IMR-90 (cell line): ENCODE measurements around the gene DIO1. TPM values are rescaled to one million over a fixed set of nuclear protein-coding genes. Genes with fewer than 3 reads are reported as not detected.

Experiments used
- ATAC-seq: fragments of 200-7000 bp; cut with Tn5 transposase; 2 replicates; pipeline ENCODE4 v1.9.1; 2020; ENCODE audit warnings: low read depth, mild to moderate bottlenecking, moderate library complexity
- BruUV-seq: library from RNA; stranded (reverse); fragments of 400-500 nt; replicated peaks from 2 replicates; lab custom pipeline; 2021; lab: Mats Ljungman, UMichigan
- CTCF ChIA-PET: fragments of 300-600 bp; formaldehyde crosslinking; extraction: SDS; loops from one replicate; lab custom pipeline; 2021; ENCODE audit warnings: antibody characterized with exemption; lab: Yijun Ruan, JAX
- POLR2A ChIA-PET: fragments of 300-600 bp; sonication (Branson Sonifier 250); formaldehyde crosslinking; loops from one replicate; lab custom pipeline; 2022; ENCODE audit warnings: antibody characterized with exemption; ENCODE audit not compliant: unreplicated experiment; lab: Charles Lee
- DNase-seq: peaks from one replicate; pipeline ENCODE4 v3.0.0; 2013
- H2AFZ ChIP-seq: replicated peaks from 2 replicates; pipeline ENCODE3; 2013; ENCODE audit warnings: low read length, mild to moderate bottlenecking; ENCODE audit not compliant: poor library complexity
- H2AK5ac ChIP-seq: 2 replicates; pipeline ENCODE4 v1.6.1; 2013; ENCODE audit warnings: low read depth, low read length, inconsistent platforms
- H2AK9ac ChIP-seq: replicated peaks from 2 replicates; pipeline ENCODE3; 2013; ENCODE audit warnings: mild to moderate bottlenecking, low read depth, low read length, moderate library complexity; ENCODE audit not compliant: poor library complexity
- H2BK120ac ChIP-seq: 2 replicates; pipeline ENCODE4 v1.6.1; 2013; ENCODE audit warnings: low read depth, low read length, inconsistent platforms
- H2BK15ac ChIP-seq: 3 replicates; pipeline ENCODE4 v1.6.1; 2013; ENCODE audit warnings: low read depth, low read length, inconsistent platforms
- H2BK20ac ChIP-seq: 2 replicates; pipeline ENCODE4 v1.6.1; 2013; ENCODE audit warnings: low read depth, mild to moderate bottlenecking, inconsistent platforms, low read length, moderate library complexity
- H2BK5ac ChIP-seq: 2 replicates; pipeline ENCODE4 v1.6.1; 2013; ENCODE audit warnings: mild to moderate bottlenecking, low read depth, low read length, inconsistent platforms; ENCODE audit not compliant: poor library complexity, severe bottlenecking
- H3K14ac ChIP-seq: replicated peaks from 2 replicates; pipeline ENCODE4 v1.6.1; 2013; ENCODE audit warnings: low read depth, low read length, inconsistent platforms
- H3K18ac ChIP-seq: 2 replicates; pipeline ENCODE4 v1.6.1; 2013; ENCODE audit warnings: low read depth, low read length, control low read depth
- H3K23ac ChIP-seq: 2 replicates; pipeline ENCODE4 v1.6.1; 2013; ENCODE audit warnings: low read depth, low read length, inconsistent platforms
- H3K27ac ChIP-seq: 2 replicates; pipeline ENCODE4 v1.5.1; 2013; ENCODE audit warnings: mild to moderate bottlenecking, control low read depth, low read length; ENCODE audit not compliant: insufficient read depth
- H3K27me3 ChIP-seq: 2 replicates; pipeline ENCODE4 v1.6.1; 2013; ENCODE audit warnings: low read length; ENCODE audit not compliant: control insufficient read depth, insufficient read depth
- H3K36me3 ChIP-seq: 2 replicates; pipeline ENCODE4 v1.6.1; 2013; ENCODE audit warnings: low read length, mixed read lengths; ENCODE audit not compliant: control insufficient read depth, insufficient read depth
- H3K4ac ChIP-seq: 2 replicates; pipeline ENCODE4 v1.6.1; 2013; ENCODE audit warnings: low read depth, low read length, inconsistent platforms
- H3K4me1 ChIP-seq: 2 replicates; pipeline ENCODE4 v1.6.1; 2013; ENCODE audit warnings: low read length, mixed read lengths; ENCODE audit not compliant: control insufficient read depth, insufficient read depth
- H3K4me2 ChIP-seq: 2 replicates; pipeline ENCODE4 v1.6.1; 2013; ENCODE audit warnings: low read depth, mild to moderate bottlenecking, control low read depth, low read length, moderate library complexity
- H3K4me3 ChIP-seq: 2 replicates; pipeline ENCODE4 v1.5.1; 2013; ENCODE audit warnings: low read depth, mild to moderate bottlenecking, control low read depth, low read length, moderate library complexity; ENCODE audit not compliant: insufficient read depth
- H3K56ac ChIP-seq: 2 replicates; pipeline ENCODE4 v1.6.1; 2013; ENCODE audit warnings: low read length, inconsistent platforms; ENCODE audit not compliant: insufficient read depth; ENCODE audit errors: extremely low read depth
- H3K79me1 ChIP-seq, 2 experiments: 2 replicates each; pipeline ENCODE4 v1.6.1; 2013; ENCODE audit warnings: low read length in 2 of 2, inconsistent platforms in 1 of 2, low read depth in 1 of 2
- H3K9ac ChIP-seq: 2 replicates; pipeline ENCODE4 v1.6.1; 2013; ENCODE audit warnings: low read depth, low read length, control low read depth
- H3K9me1 ChIP-seq: 2 replicates; pipeline ENCODE4 v1.6.1; 2013; ENCODE audit warnings: low read length, inconsistent platforms; ENCODE audit not compliant: insufficient read depth
- H3K9me3 ChIP-seq: 2 replicates; pipeline ENCODE4 v1.6.1; 2013; ENCODE audit warnings: low read length; ENCODE audit not compliant: control insufficient read depth, insufficient read depth
- H4K20me1 ChIP-seq: 2 replicates; pipeline ENCODE4 v1.6.1; 2013; ENCODE audit warnings: low read length, inconsistent platforms; ENCODE audit not compliant: insufficient read depth
- H4K5ac ChIP-seq: 2 replicates; pipeline ENCODE4 v1.6.1; 2013; ENCODE audit warnings: mild to moderate bottlenecking, low read depth, low read length, control low read depth
- H4K8ac ChIP-seq, 2 experiments: 2 replicates each; pipeline ENCODE4 v1.6.1; 2013; ENCODE audit warnings: low read depth in 2 of 2, low read length in 2 of 2, control low read depth in 1 of 2, inconsistent platforms in 1 of 2
- H4K91ac ChIP-seq: 2 replicates; pipeline ENCODE4 v1.6.1; 2013; ENCODE audit warnings: low read depth, low read length, inconsistent platforms; ENCODE audit not compliant: insufficient read depth
- CHD1 ChIP-seq: IDR thresholded peaks from 2 replicates; pipeline ENCODE4 v1.6.1; 2012; ENCODE audit warnings: low read depth, low read length, improper control_type of control experiment
- RAD21 ChIP-seq: IDR thresholded peaks from 2 replicates; pipeline ENCODE4 v1.6.1; 2012; ENCODE audit warnings: low read length, improper control_type of control experiment
- SMC3 ChIP-seq: fragments of 150-350 bp; IDR thresholded peaks from 2 replicates; pipeline ENCODE4 v1.6.1; 2016; ENCODE audit warnings: low read depth, mild to moderate bottlenecking, antibody characterized with exemption, low read length, moderate library complexity
- USF2 ChIP-seq: fragments of 150-350 bp; IDR thresholded peaks from 2 replicates; pipeline ENCODE4 v1.6.1; 2017; ENCODE audit warnings: mild to moderate bottlenecking, antibody characterized with exemption, low read length, low read depth
- WGBS, 2 experiments: methylation state at CpG; one replicate each; pipeline versions ENCODE4 v1.1.5 to v1.1.7; 2013; ENCODE audit warnings: missing lambda C conversion rate in 2 of 2; ENCODE audit not compliant: insufficient read length in 1 of 2; ENCODE audit errors: extremely low coverage in 2 of 2; 5-methylcytosine and 5-hydroxymethylcytosine counted together
- dilution Hi-C: fragments of 300-500 bp; cut with HindIII; formaldehyde crosslinking; loops from one replicate; pipeline ENCODE4 v1.14.3; 2018; ENCODE audit warnings: low sequenced_read_pairs; ENCODE audit not compliant: unreplicated experiment
- in situ Hi-C: fragments of 300-500 bp; cut with MboI; formaldehyde crosslinking; loops from 3 replicates; pipeline ENCODE4 v1.14.3; 2019; ENCODE audit warnings: low sequenced_read_pairs, inconsistent platforms, mixed read lengths
- intact Hi-C: fragments of 100-400 bp; cut with micrococcal nuclease; formaldehyde crosslinking; loops from 2 replicates; pipeline ENCODE4 v1.10.0; 2022
- polyA plus RNA-seq, 3 experiments: library from polyadenylated mRNA; depleted of rRNA; stranded (reverse); fragments of >200 nt; gene quantifications; 2 replicates each; pipeline ENCODE4 v1.2.3, GENCODE V29; 2012; ENCODE audit warnings: low replicate concordance in 1 of 3
- total RNA-seq: library from RNA; depleted of rRNA; stranded (reverse); fragments of >200 nt; gene quantifications from 2 replicates; pipeline ENCODE4 v1.2.3, GENCODE V29; 2012
- TF ChIP-seq, protein P1 (sequence below): conservative IDR thresholded peaks from 2 replicates; pipeline ENCODE4 v1.5.1; 2012; ENCODE audit warnings: mild to moderate bottlenecking, low read depth, low read length, improper control_type of control experiment

Gene DIO1
- total and polyA plus RNA-seq, 2 of the 4 experiments (the other 2 are of a cell fraction), result not detected

- H3K4me3 ChIP-seq, result no peak overlapping the region
- no peak overlapping the region for H3K9ac ChIP-seq
- H3K9me3 ChIP-seq, result no peaks in the 10 kb centered on the region
- no peak overlapping the region for H4K5ac ChIP-seq
- H2BK20ac ChIP-seq, result no peak overlapping the region
- POLR2A ChIA-PET, result no interaction called here
- no peak overlapping the region for H3K23ac ChIP-seq
- no CpG with 5 or more reads among the region's 4 CpGs for WGBS, 2 experiments
- H3K4ac ChIP-seq, result no peak overlapping the region
- ATAC-seq (no peak), DNase-seq (peak; percentile 51)
- TF ChIP-seq USF2, result no peak
- TF ChIP-seq, protein P1, sequence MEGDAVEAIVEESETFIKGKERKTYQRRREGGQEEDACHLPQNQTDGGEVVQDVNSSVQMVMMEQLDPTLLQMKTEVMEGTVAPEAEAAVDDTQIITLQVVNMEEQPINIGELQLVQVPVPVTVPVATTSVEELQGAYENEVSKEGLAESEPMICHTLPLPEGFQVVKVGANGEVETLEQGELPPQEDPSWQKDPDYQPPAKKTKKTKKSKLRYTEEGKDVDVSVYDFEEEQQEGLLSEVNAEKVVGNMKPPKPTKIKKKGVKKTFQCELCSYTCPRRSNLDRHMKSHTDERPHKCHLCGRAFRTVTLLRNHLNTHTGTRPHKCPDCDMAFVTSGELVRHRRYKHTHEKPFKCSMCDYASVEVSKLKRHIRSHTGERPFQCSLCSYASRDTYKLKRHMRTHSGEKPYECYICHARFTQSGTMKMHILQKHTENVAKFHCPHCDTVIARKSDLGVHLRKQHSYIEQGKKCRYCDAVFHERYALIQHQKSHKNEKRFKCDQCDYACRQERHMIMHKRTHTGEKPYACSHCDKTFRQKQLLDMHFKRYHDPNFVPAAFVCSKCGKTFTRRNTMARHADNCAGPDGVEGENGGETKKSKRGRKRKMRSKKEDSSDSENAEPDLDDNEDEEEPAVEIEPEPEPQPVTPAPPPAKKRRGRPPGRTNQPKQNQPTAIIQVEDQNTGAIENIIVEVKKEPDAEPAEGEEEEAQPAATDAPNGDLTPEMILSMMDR, result peak; percentile 68
- TF ChIP-seq SMC3, result peak; percentile 74
- TF ChIP-seq CHD1, result no peak
- peak; percentile 71 for TF ChIP-seq RAD21
- H4K91ac ChIP-seq, result no peak overlapping the region
- in situ Hi-C loops (loop anchor here (5.0 kb wide), 1 partner anchor 67 kb away; no protein-coding TSS in a partner anchor), intact Hi-C loops (loop anchor here (1.0 to 5.0 kb wide), 3 partner anchors 71 to 462 kb away; no protein-coding TSS in a partner anchor), dilution Hi-C loops (no loop called here)
- no peak overlapping the region for H2AFZ ChIP-seq
- H3K18ac ChIP-seq, result no peak overlapping the region
- H3K79me1 ChIP-seq, result peaks cover 38 to 61% of the 10 kb centered on the region in 2 experiments
- H3K4me2 ChIP-seq, result no peak overlapping the region
- no peaks in the 10 kb centered on the region for H3K27me3 ChIP-seq
- no peak overlapping the region for H3K56ac ChIP-seq
- H4K20me1 ChIP-seq, result peaks cover 37% of the 10 kb centered on the region
- CTCF ChIA-PET, result interaction anchor here (0.9 to 2.4 kb wide), 3 partner anchors 71 to 133 kb away, joined by 3 to 12 read pairs (median 3); no protein-coding TSS in a partner anchor
- peaks cover 15% of the 10 kb centered on the region for H3K9me1 ChIP-seq
- BruUV-seq, result no TSS peak
- H2AK5ac ChIP-seq, result no peak overlapping the region
- no peak overlapping the region for H2BK5ac ChIP-seq
- no peak overlapping the region for H3K14ac ChIP-seq
- no peak overlapping the region for H2AK9ac ChIP-seq
- peaks cover 10% of the 10 kb centered on the region for H3K4me1 ChIP-seq
- no peak overlapping the region for H4K8ac ChIP-seq
- H2BK120ac ChIP-seq, result no peak overlapping the region
- H3K27ac ChIP-seq, result no peak overlapping the region
- no peak overlapping the region for H2BK15ac ChIP-seq
- peaks cover 12% of the 10 kb centered on the region for H3K36me3 ChIP-seq
Measured at GRCh38 chr1:53949023-53949990, 55.3 kb downstream of the DIO1 start.
